Smooth muscle cell (in vitro differentiated cells): ENCODE measurements around the gene ZGRF1. TPM values are rescaled to one million over a fixed set of nuclear protein-coding genes. Genes with fewer than 3 reads are reported as not detected.
"Not testable (repeated sequence)": the region's sequence is repeated elsewhere in the genome, so short reads cannot be mapped to it uniquely, and the experiment has no call there.

Experiments
- DNase-seq: peaks from one replicate; lab custom pipeline; 2025; ENCODE audit not compliant: unreplicated experiment; lab: John Stamatoyannopoulos, UW
- H2AFZ ChIP-seq: fragments of 200-600 bp; sonication (generic); 2 replicates; pipeline ENCODE4 v1.6.0; 2016; ENCODE audit warnings: antibody characterized with exemption, low read depth, mild to moderate bottlenecking
- H3F3A ChIP-seq: fragments of 200-600 bp; sonication (generic); 2 replicates; pipeline ENCODE4 v1.6.0; 2017; ENCODE audit warnings: antibody characterized with exemption, low read depth
- H3K27ac ChIP-seq: fragments of 200-600 bp; sonication (generic); 2 replicates; pipeline ENCODE4 v1.5.1; 2016; ENCODE audit warnings: low read depth, mild to moderate bottlenecking
- H3K27me3 ChIP-seq: fragments of 200-600 bp; sonication (generic); 2 replicates; pipeline ENCODE4 v1.6.1; 2016; ENCODE audit warnings: low read depth, mild to moderate bottlenecking
- H3K36me3 ChIP-seq: fragments of 200-600 bp; sonication (generic); 2 replicates; pipeline ENCODE4 v1.5.1; 2016; ENCODE audit warnings: low read depth
- H3K4me1 ChIP-seq: fragments of 200-600 bp; sonication (generic); 2 replicates; pipeline ENCODE4 v1.5.1; 2016; ENCODE audit warnings: low read depth
- H3K4me2 ChIP-seq: fragments of 200-600 bp; sonication (generic); 2 replicates; pipeline ENCODE4 v1.6.0; 2016; ENCODE audit warnings: mild to moderate bottlenecking
- H3K4me3 ChIP-seq: fragments of 200-600 bp; sonication (generic); 2 replicates; pipeline ENCODE4 v1.5.1; 2016; ENCODE audit warnings: mild to moderate bottlenecking
- H3K79me2 ChIP-seq: fragments of 200-600 bp; sonication (generic); 2 replicates; pipeline ENCODE4 v1.6.0; 2016; ENCODE audit warnings: low read depth, mild to moderate bottlenecking
- H3K9ac ChIP-seq: fragments of 200-600 bp; sonication (generic); 2 replicates; pipeline ENCODE4 v1.6.0; 2016; ENCODE audit warnings: low read depth
- H3K9me3 ChIP-seq: fragments of 200-600 bp; sonication (generic); replicated peaks from 2 replicates; pipeline ENCODE4 v1.5.1; 2016; ENCODE audit warnings: low read depth
- H4K20me1 ChIP-seq: fragments of 200-600 bp; sonication (generic); 2 replicates; pipeline ENCODE4 v1.6.0; 2016; ENCODE audit warnings: low read depth
- CTCF ChIP-seq: fragments of 200-600 bp; sonication (generic); IDR thresholded peaks from 2 replicates; pipeline ENCODE4 v1.5.1; 2017; ENCODE audit warnings: borderline replicate concordance, mild to moderate bottlenecking, antibody characterized with exemption; ENCODE audit not compliant: insufficient read depth, poor library complexity, severe bottlenecking
- WGBS: methylation state at CpG from one replicate; pipeline ENCODE4 v1.1.7; 2016; ENCODE audit warnings: low lambda C conversion rate; 5-methylcytosine and 5-hydroxymethylcytosine counted together
- polyA plus RNA-seq: library from polyadenylated mRNA; unstranded; fragments of >200 nt; fragmentation: Nextera tagmentation; extraction: Ambion mirVana; gene quantifications from 2 replicates; pipeline ENCODE4 v1.2.1, GENCODE V29; 2016
- total RNA-seq: library from RNA; depleted of rRNA; stranded (reverse); fragments of >200 nt; gene quantifications from 2 replicates; pipeline ENCODE4 v1.2.3, GENCODE V29; 2014

Gene ZGRF1
- total and polyA plus RNA-seq, 2 experiments from 2014 or later = 3.3 to 7.9 TPM

GRCh38 chr4:112647785-112648184 lies 11.1 kb upstream of the ZGRF1 start:
- H3K4me3 ChIP-seq = no peak overlapping the region
- H2AFZ ChIP-seq = no peak overlapping the region
- no peak for DNase-seq
- H3F3A ChIP-seq = no peaks in the 10 kb centered on the region
- H3K27me3 ChIP-seq = no peaks in the 10 kb centered on the region
- H3K9ac ChIP-seq = no peak overlapping the region
- peaks cover 38% of the 10 kb centered on the region for H3K4me1 ChIP-seq
- 56% methylated on average over 3 of the region's 3 CpGs for WGBS
- peaks cover 24% of the 10 kb centered on the region for H3K36me3 ChIP-seq
- no peak overlapping the region for H3K27ac ChIP-seq
- H3K79me2 ChIP-seq = peaks cover under 1% of the 10 kb centered on the region
- no peaks in the 10 kb centered on the region for H3K9me3 ChIP-seq
- no peaks in the 10 kb centered on the region for H4K20me1 ChIP-seq
- no peak for TF ChIP-seq CTCF
- no peak overlapping the region for H3K4me2 ChIP-seq

- H3K4me2 ChIP-seq = no peak overlapping the region
- H3K4me1 ChIP-seq = peaks cover 29% of the 10 kb centered on the region
- H2AFZ ChIP-seq = no peak overlapping the region
- H3K9me3 ChIP-seq = no peaks in the 10 kb centered on the region
- H3K27ac ChIP-seq = no peak overlapping the region
- 56% methylated on average over 6 of the region's 6 CpGs for WGBS
- H3K36me3 ChIP-seq = peaks cover 24% of the 10 kb centered on the region
- no peak for TF ChIP-seq CTCF
- H3K4me3 ChIP-seq = no peak overlapping the region
- H3F3A ChIP-seq = no peaks in the 10 kb centered on the region
- H4K20me1 ChIP-seq = no peaks in the 10 kb centered on the region
- H3K9ac ChIP-seq = no peak overlapping the region
- H3K79me2 ChIP-seq = peaks cover 2% of the 10 kb centered on the region
- no peak for DNase-seq
- H3K27me3 ChIP-seq = no peaks in the 10 kb centered on the region
Observed at GRCh38 chr4:112646632-112647537, 10.2 kb upstream of the ZGRF1 start.

GRCh38 chr4:112645541-112646329 lies 9.0 kb upstream of the ZGRF1 start:
- Histone ChIP-seq H3K9me3 (no peaks in the 10 kb centered on the region), H4K20me1 (no peaks in the 10 kb centered on the region), H3K9ac (no peak overlapping the region), H3K27ac (no peak overlapping the region), H3K27me3 (no peaks in the 10 kb centered on the region), H3K4me2 (no peak overlapping the region), H3K79me2 (peaks cover 3% of the 10 kb centered on the region), H3K4me3 (no peak overlapping the region), H3K4me1 (peaks cover 18% of the 10 kb centered on the region), H3K36me3 (peaks cover 19% of the 10 kb centered on the region), H3F3A (no peaks in the 10 kb centered on the region), H2AFZ (no peak overlapping the region)
- no peak for TF ChIP-seq CTCF
- 59% methylated on average over 8 of the region's 8 CpGs for WGBS
- DNase-seq = no peak

- Histone ChIP-seq H3K36me3 (peaks cover 14% of the 10 kb centered on the region), H3K79me2 (peaks cover 12% of the 10 kb centered on the region)
- H4K20me1 ChIP-seq, H3K4me1 ChIP-seq, H3K27me3 ChIP-seq, H3K27ac ChIP-seq, H3K9ac ChIP-seq, H3K4me2 ChIP-seq, H3K4me3 ChIP-seq, H3F3A ChIP-seq, DNase-seq, H2AFZ ChIP-seq, H3K9me3 ChIP-seq: not testable (repeated sequence)
- 91% methylated on average over 10 of the region's 10 CpGs for WGBS
Observed at GRCh38 chr4:112644595-112645535, 8.2 kb upstream of the ZGRF1 start.
